ENCODE measurements around the gene HOXB7.

The HOXB7 gene

DNA sequence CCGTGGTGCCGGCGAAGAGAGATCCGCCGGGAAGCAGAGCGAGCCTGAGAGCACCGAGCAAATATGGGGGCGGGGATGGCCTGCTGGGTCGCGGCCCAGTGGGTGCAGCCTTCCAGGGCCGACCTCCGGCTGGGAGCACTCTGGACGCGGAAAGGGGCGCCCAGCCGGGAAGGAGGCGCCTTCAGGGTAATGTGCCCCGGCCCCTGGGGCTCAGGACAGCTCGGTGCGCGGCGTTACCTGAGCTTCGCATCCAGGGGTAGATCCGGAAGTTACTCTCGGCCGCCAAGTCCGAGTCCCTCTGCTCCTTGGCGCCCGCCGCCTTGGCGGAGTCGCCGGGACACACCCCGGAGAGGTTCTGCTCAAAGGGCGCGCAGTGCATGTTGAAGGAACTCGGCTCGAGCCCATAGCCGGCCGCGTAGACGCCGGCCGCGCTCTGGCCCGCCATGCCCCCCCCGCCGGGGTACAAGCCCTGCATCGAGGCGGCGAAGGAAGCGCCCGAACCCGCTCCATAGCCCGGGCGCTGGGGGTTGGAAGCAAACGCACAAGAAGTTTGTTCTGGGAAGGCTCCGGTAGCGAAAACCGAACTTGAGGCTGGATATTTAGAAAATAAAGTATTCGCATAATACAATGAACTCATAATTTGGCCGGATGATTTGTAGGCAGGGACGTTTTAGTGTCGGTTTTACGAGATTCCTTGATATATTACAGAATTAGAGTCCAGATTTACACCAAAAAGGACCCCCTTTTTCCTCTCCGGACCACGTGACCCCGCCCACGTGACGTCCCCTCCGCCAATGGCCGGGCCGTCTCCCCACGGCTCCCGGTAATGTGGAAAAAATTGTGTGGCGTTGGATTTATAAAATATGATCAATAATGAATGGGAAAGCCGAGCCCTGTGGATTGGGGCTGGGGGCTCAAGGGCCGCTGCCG is at the start of gene HOXB7:
HOXB7 (minus strand) TSS at position 736 of the 930 bp plus-strand sequence; CDS start at position 637, 99 bp downstream.
- DNase-seq, result no peak

DNA sequence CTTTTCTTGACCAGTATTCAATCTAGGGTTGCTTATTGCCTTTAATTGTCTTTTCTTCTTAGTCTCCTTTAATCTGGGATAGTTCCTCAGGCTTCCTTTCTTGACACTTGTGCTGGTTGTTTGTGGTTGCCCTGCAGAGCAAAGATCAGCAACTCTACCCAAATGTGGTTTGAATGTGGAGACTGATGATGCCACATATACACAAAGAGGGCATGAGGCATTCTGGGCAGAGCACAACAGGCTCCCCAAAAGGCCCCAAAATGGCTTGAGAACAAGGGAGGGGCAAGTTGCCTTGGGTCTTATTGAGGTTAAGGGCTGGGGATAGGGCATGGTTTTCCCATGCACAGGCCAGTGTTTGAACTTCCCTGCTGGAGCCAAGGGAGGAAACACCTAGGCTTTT is 45.1 kb upstream of the HOXB7 start:
- no peak for DNase-seq

DNA sequence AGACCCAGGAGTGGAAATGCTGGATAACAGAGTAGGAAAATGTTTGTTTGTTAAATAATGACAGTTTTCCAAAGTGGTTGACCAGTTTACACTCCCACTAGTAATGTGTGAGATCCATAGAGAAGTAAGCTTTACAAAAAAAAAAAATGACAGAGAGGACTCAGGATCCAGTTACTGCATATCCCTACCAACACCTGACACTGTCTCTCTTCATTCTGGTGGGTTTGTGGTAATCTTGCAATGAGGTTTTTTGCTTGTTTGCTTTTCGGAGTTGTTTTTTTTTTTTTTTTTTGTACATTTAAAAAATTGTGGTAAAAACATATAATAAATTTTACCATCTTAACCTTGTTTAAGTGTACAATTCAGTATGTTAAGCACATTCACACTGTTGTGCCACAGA is 38.9 kb upstream of the HOXB7 start:
- no peak for DNase-seq

DNA sequence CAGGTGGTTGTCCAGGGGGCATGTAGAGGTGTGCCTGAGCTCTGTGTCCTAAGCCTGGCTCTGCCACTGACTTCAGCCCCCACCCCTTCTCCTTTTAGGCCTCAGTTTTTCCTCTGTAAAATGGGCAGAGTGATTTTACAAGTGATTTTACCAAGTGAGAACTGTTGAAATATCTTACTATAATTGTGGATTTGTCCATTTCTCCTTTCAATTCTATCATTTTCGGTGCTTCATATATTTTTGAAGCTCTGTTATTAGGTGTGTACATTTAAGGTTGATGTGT is 37.1 kb upstream of the HOXB7 start:
- DNase-seq, result no peak

DNA sequence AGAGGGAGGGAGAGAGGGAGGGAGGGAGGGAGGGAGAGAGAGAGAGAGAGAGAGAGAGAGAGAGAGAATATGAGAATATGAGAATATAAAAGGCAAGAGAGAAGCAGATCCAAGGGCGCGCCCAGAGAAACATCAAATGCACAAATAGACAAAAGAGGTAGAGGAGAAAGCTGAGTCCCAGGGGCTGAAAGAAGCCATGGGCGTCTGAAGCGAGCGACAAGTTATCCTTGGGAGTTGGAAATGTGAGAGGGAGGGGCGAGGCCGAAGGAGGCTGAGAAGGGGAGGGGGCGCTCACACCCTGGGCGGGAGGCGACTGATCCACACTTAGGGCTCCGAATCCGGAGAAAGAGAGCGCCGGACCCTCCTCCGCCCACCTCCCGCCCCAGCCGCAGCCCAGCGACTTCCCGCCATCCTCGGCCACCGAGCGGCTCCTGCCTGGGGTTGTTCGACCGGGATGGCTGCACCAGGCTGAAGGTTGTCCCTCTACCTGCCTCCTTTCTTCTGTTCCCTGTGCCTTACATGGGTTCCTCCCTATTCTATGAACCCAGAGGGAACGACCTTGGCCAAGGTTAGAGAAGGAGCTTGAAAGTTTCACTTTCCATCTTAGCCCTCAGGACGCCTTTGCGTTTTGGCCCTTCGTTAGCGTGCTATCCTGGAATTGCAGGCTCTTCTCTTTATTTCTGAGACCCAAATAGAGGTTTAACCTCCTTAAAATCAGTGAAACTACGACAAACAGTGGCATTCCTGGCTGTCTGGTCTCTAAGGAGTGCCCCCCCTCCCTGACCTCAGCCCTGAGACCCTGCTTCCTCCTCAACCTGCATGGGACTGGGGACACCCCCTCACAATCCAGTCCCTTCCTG is 36.5 kb upstream of the HOXB7 start:
- DNase-seq, result no peak

DNA sequence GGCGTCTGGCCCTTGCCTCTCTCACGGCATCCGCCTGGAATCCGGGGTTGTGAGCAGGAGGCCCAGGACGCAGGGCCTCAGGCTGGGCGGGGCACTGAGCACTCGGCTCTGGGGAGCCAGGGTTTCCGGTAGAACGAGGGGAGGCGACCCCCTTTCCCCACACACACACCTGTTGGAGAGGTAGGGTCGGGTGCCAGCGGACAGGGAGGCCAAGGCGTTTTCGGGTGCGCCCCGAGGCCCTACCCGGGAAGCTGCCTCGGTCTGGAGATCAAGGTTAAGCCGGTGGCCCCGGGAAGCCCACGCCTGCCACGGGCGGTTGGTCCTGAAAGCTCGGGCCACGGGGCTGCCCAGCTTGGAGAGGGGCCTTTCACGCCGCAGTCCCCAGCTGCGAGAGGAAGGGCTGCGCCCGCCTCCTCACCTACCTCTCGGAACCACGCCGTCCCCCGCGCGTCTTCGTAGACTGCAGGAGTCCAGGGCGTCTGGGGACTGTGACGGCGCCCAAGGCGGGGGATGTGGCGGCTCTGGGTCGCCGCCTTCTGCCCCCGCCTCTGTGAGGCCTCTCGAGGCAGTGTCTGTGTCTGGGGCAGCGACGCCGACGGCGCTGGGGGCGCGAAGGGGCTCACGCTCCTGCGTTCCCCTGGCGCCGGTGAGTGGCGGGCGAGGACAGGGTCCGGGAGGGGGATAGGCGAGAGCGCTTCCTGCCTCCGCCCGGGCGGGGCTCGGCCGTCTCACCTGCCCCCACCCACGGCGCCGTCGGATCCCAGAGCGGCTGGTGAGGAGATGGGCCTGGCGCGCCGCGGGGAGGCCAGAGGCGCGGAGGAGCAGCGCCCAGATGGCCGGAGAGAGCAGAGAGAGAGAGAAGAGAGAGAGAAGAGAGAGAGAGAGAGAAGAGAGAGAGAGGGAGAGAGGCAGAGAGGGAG is 35.6 kb upstream of the HOXB7 start:
- no peak for DNase-seq

DNA sequence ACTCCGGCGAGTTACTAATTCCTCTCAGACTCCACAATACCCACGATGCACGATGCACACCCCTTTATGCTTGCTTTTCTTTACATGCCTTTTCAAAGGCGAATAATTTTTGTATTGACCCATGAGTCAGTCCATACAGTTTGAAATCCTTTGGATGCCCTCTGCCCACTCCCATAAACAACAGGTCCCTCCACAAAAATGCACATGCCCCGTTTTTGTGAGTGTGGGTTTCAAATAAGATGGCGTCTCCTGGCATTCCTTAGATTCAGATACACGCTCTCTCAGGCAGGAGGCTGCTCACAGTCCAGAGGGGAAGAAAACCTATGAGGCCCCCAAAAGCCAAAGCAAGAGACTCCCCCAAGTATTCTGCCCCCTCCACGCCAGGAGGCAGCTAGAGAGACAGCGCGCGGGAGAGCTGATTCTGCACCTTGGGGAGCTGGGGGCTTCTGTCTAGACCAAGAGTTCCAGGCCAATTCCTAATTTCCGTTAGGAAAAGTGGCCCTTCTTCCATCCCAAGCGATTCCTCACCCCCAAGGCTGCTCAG is 34.9 kb upstream of the HOXB7 start:
- no peak for DNase-seq

DNA sequence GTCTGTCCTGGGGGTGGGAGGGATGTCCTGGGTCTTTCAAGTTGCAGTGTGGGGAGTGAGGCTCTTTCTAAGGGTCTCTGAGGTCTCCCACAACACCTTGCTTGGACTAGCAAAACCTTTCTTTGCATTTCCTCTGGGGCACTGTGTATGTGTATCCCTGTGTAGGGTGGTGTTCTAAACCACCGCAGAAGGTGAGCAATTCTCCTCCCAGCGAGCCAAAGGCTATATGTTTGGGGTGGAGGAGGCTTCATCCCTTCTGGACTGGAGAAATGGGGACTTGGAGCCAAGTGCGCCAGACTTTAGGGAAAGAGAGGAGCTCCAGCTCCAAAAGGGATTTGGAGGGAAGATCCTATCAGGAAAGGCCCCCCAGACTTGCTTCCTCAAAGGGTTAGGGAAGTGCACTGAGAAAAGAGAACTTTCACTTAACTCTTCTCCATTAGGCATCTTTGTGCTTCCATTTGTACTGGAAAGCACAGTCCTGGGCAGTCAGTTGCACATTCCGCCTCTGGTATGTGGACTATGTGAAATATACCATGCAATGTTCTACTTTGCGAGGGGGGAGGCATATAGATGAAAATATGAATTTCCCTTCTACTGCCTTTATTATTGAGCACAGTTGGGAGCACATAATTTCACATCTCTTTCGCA is 34.2 kb upstream of the HOXB7 start:
- no peak for DNase-seq

DNA sequence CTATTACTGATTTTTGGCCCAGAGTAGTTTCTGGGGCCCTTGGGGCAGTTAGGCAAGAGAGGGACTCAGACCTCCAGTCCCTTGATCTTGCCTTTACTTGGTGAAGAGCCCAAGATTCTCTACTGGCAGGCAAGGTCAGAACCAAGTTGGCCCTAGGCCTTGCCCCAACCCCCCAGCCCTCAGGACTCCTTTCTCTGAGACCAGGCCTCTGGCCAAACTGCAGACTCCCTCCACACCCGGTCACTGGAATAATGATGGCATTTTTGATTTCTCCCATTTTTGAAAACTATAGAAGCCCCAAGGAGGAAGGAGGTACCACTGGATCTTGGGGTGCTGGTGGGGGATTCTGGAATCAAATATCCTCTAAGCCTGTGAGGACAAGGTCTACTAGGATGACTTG is 33.3 kb upstream of the HOXB7 start:
- no peak for DNase-seq

DNA sequence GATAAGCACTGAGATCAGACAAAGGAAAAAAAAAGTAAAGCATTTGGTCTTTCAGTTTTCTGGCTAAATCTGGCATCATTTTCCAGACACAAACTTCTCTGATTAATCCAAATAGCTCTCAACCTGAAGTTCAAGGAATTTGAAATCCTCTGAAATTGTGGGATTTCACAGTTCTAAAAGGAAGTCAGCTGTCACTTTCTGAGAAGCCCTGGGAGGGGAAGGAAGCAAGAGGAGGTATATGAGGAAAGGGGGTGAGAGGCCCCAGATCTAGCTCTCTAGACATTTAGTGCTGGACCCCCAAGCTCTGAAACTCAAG is 32.8 kb upstream of the HOXB7 start:
- no peak for DNase-seq

DNA sequence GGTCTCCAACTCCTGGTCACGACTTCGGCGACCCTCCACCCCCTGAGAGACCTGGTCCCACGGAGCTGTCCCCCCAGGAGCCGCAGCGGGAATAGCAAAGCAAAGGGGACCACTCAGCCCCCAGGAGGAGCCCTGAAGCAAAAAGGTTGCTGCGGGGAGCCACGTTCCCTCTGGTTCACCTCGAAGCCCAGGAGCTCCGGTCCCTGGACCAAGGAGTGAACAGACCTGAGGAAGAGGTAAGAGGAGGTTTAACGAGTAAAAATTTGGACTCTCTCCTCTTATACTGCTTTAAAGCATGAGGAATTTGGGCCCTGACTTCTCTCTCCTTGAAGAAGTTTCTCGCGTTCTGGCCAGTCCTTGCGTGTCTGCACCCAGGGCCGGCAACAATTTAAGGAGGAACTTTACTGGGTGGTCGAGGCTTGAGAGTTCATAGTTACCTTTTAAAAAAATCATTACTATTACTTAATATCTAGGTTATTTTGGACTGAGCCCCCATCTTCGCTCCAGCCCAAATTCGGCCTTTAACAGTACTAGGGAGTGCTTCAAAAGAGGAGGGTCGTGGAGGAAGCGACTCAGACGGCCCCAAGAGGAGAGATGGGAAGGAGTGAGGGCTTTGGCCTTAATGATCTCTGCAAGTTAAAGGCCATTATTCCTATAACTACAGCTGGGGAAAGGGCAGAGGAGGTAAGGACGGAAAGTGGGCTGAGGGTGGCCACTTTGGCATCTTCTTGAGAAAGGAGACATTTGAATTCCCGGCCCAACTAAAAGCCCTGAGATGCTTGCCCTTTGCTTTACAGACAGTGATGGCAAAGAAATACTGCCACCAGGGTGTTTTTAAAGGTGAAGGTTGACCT is 32.3 kb upstream of the HOXB7 start:
- no peak for DNase-seq

DNA sequence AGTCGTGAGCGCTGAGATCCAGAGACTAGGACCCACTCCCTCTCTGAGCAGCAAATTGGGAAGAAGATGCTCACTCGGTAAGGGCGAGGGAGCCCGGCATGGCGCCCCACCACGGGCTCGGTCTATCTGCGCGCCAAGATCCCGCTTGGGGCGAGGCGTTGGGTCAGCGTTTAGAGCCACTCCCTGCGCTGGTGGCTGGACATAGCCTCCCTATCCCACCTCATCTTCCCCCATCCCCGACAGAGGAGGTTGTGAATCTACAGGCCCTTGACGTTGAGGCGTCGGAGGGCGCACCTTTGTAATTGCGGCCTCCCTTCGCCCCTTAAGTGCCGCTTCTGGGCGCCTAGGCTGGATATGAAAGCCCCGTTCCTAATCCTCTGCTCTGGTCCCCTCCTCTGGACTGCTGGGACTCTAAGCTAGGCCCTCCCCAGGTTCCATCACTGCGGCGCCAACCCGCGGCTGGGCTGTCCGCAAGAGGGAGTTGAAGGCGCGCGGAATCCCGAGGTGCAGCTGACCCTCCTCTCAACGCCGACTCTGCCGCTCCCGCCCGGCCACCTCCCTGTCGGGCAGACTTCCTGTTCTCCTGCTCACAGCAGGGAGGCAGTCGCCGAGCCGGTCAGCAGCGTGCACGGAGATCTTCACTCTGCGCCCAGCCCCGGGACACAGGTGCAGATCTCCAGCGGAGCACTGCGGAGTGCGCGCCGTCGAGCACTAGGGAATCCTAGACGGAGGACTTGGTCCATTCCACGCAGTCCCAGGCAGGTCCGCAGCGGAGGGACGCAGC is 31.4 kb upstream of the HOXB7 start:
- no peak for DNase-seq

DNA sequence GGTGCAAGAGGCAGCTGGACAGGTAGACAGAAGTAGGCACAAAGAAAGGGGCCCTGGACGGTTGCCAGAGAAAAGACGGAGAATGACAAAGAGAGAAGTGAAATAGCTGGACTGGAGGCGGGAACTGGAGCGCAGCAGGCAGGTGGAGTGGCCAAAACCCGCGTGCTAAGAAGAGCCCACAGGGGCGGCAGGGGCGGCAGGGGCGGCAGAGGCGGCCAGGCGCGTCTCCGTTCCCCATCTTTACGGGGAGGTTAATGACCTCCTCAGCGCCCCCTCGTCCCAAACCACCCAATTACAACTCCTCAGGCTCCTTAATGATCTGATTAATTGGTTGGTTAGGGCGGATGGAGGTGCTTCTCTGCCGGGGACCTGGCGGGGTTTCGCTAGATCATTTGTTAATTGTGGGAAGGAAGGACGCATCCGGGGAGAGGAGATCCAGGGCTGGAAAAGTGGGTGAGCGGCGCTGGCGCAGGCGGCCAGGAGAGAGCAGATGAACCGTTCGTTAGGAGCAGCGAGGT is 30.8 kb upstream of the HOXB7 start:
- DNase-seq, result no peak

DNA sequence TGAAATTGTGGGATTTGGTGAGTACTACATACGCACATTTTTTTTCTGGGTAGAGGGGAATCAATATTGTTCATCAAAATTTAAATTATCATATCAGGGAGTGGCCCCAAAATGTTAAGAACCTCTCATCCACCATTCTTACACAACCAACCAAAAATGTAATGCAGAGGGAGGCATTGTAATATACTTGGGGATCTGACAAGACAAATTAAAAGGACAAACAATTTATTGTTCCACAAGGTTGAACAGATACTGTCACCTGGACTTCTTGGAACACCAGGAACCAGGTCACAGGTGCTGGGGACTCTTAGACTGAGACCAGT is 30.0 kb upstream of the HOXB7 start:
- no peak for DNase-seq

DNA sequence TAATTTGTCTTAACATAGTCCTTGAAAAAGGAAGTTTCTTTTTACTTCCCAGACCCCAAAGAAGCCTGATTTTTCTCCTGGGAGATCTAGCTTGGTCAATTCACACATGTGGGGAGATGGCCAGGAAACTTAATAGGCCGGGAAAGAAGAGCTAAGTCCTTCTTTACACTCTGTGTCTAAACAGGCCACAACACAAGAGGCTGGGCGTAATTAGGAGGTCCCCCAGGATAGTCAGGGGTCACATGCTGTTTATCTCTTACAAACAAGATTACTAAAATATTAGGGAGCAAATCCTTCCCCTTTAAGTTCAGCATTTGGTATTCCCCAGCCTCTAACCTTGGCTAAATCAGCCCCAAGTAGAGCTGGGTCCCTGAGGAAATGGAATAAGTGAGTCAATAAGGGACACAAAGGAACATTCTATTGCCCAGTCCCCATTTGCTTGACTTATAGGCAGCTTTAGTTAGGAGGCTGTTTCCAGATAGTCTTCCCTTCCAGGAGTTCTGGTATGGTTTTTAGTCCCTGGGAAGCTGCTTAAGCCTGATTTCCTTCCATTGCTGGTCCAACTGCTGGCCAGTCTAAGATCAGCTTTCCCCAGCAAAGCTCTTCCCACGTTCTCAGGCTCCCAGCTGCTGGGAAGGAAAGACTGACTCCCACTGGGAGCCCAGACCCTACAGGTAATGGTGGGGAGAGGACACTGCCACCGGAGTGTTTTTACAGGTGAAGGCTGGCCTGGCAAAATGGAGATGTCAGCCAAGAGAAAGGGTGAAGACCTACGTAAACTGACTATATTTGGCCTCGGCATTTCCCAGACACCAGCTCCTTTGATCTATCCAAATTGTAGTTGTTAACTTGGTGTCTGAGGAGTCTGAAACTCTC is 29.4 kb upstream of the HOXB7 start:
- DNase-seq, result no peak

DNA sequence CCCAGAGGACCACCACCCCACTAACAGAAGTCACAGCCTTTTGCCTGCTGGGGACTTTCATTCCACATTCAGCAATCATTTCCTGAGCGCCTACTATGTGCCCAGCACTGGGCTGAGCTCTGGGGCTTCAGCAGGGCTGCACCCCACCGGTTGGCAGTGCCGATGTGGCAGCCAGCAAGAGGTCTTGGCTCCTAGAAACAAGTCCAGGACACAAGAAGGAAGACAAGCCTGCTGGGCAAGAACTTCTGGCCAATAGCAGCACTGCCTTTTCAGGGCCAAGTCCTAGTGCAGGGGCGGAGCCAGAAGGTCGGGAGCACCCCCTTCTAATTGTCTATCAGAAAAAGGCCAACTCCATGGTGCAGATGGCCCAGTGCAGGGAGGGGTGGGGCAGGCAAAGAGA is 28.3 kb upstream of the HOXB7 start:
- DNase-seq, result no peak

DNA sequence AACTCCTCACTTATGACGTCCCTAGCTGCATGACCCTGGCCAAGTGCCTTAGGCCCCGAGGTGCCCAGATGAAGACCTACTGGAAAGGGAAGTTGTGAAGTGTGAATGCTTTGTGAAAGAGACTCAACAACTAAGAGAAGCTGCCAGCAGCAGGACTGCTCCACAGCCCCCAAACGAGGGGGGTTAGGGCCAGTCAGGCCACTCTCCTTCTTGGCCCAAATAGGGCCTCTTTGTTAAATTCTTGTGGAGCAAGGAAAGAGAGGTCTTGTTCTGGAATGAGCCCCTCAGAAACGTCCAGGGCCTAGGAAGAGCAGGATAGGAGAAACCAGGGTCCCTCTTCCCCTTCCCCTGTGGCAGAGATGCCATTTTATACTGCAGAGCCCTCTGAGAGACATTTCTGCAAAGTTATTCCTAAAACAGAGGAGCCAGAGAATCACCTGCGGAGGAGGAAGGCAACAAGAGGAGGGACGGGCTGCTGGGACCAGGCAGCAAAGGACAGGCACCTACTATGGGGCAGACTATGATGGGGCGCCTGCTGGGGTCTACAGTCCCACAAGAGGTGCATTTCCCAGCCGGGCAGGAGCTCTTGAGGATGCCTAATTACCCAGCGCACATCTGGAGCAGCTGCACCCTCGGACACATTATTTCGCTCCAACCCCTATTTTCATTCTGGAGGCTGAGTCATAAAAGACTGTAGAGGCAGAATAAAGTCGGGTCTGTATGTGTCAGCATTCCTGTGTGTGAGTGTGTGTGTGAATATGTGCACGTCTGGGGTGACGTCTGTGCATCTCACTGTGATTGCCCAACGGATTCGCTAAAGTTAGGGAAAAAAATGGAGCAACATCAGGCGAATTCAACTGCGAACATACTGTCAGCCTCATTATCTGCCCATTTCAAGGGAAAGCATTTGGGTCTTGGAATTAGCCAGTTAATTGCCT is 26.8 kb upstream of the HOXB7 start:
- DNase-seq, result no peak
